ENCODE data around the gene ZFP36. TPM values are rescaled to one million over a fixed set of nuclear protein-coding genes. Genes with fewer than 3 reads are reported as not detected.

The ZFP36 gene
- total and polyA plus RNA-seq, 2 of the 8 experiments (the other 6 are each of a cell fraction or from before 2014, with no cell fraction given) = 4.0 to 10.9 TPM

DNA sequence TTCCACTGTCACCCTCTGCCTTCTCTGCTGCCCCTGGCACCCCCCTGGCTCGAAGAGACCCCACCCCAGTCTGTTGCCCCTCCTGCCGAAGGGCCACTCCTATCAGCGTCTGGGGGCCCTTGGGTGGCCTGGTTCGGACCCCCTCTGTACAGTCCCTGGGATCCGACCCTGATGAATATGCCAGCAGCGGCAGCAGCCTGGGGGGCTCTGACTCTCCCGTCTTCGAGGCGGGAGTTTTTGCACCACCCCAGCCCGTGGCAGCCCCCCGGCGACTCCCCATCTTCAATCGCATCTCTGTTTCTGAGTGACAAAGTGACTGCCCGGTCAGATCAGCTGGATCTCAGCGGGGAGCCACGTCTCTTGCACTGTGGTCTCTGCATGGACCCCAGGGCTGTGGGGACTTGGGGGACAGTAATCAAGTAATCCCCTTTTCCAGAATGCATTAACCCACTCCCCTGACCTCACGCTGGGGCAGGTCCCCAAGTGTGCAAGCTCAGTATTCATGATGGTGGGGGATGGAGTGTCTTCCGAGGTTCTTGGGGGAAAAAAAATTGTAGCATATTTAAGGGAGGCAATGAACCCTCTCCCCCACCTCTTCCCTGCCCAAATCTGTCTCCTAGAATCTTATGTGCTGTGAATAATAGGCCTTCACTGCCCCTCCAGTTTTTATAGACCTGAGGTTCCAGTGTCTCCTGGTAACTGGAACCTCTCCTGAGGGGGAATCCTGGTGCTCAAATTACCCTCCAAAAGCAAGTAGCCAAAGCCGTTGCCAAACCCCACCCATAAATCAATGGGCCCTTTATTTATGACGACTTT is 2.0 kb downstream of the ZFP36 start:
- Histone ChIP-seq H3K23ac (ENCODE audit: insufficient read length) (no peak overlapping the region), H2BK12ac (ENCODE audit: low read depth, low read length) (no peak overlapping the region; the same call in 1 of the 2 replicates), H3K18ac (ENCODE audit: extremely low read depth, low read length) (no peak overlapping the region), H3K4me2 (ENCODE audit: insufficient read depth in 1 of 2, low read depth in 2 of 2, low read length in 2 of 2) (peak overlapping the region; percentile 81 to 84), H4K91ac (replicated peaks; ENCODE audit: insufficient read length, low read length) (no peak overlapping the region), H3K9me3 (ENCODE audit: insufficient read depth in 2 of 2, low read depth in 1 of 2, low read length in 1 of 2) (no peaks in the 10 kb centered on the region), H3K27ac (ENCODE audit: low read depth, low read length) (no peak overlapping the region), H2AFZ (ENCODE audit: low read length) (no peak overlapping the region), H3K56ac (replicated peaks; ENCODE audit: insufficient read length, low read depth, low read length) (no peak overlapping the region), H3K4me3 (ENCODE audit: extremely low read depth in 1 of 4, insufficient read depth in 2 of 4, low read depth in 3 of 4, low read length in 4 of 4) (peak overlapping the region in 2 of 4 experiments; percentile 10 to 97; a peak in 3 of 8 replicates), H3K4ac (replicated peaks; ENCODE audit: insufficient read length, low read depth, low read length) (no peak overlapping the region), H2AK5ac (ENCODE audit: low read depth, low read length) (no peak overlapping the region), H3K4me1 (replicated peaks in 1 of 4; ENCODE audit: control insufficient read depth in 3 of 4, insufficient read depth in 4 of 4, low read length in 3 of 4) (peaks cover 10 to 41% (median 21%) of the 10 kb centered on the region in 4 experiments), H2BK20ac (ENCODE audit: low read length) (no peak overlapping the region), H3K36me3 (ENCODE audit: control insufficient read depth in 2 of 4, insufficient read depth in 4 of 4, low read length in 3 of 4) (peaks cover 0 to 5% (median 0%) of the 10 kb centered on the region in 4 experiments; a peak in 1 of 8 replicates), H2BK120ac (replicated peaks; ENCODE audit: low read depth, low read length) (no peak overlapping the region), H3K9ac (replicated peaks in 1 of 4; ENCODE audit: extremely low read depth in 1 of 4, low read depth in 3 of 4, low read length in 3 of 4) (no peak overlapping the region), H4K8ac (ENCODE audit: extremely low read depth, insufficient read depth, low read length) (no peak overlapping the region), H3K27me3 (replicated peaks in 1 of 4; ENCODE audit: control insufficient read depth in 3 of 4, extremely low read depth in 1 of 4, insufficient read depth in 3 of 4, low read length in 3 of 4) (no peaks in the 10 kb centered on the region), H4K20me1 (replicated peaks in 1 of 2; ENCODE audit: control insufficient read depth in 1 of 2, insufficient read depth in 2 of 2, low read length in 2 of 2) (peaks cover 0 to 5% of the 10 kb centered on the region in 2 experiments), H2BK15ac (ENCODE audit: low read length) (no peak overlapping the region; the same call in 1 of the 2 replicates), H3K23me2 (ENCODE audit: low read depth, low read length) (peaks cover 17% of the 10 kb centered on the region), H4K5ac (ENCODE audit: insufficient read length, low read depth, low read length) (no peak overlapping the region), H3K79me2 (ENCODE audit: control insufficient read depth in 1 of 2, insufficient read depth in 2 of 2, low read length in 2 of 2) (peaks cover 0 to 20% of the 10 kb centered on the region in 2 experiments; a peak in 1 of 4 replicates), H3K79me1 (ENCODE audit: low read depth, low read length) (no peaks in the 10 kb centered on the region), H2BK5ac (ENCODE audit: low read depth, low read length) (no peak overlapping the region), H3K14ac (ENCODE audit: insufficient read length) (no peak overlapping the region)
- peak in 1 of 2 experiments; percentile 49 for DNase-seq (ENCODE audit: low read depth in 1 of 2, low spot score in 2 of 2)
- 82% methylated on average over 18 of the region's 20 CpGs; no CpG with 5 or more reads in 1 of the 2 experiments for WGBS, 2 experiments (ENCODE audit: extremely low coverage in 1 of 2, insufficient coverage in 1 of 2, insufficient read length in 1 of 2, insufficient replicate concordance in 2 of 2, low coverage in 1 of 2, low lambda C conversion rate in 2 of 2, missing lambda C conversion rate in 1 of 2)
- no peak for FAIRE-seq
- POLR2A ChIA-PET (ENCODE audit: partially characterized antibody) = interaction anchor here (1.0 to 14.3 kb wide), 16 partner anchors 8 to 143 kb away, joined by 3 to 234 read pairs (median 4); partner anchors contain the start of genes MED29, PAF1, RPS16 and SUPT5H
- CTCF ChIA-PET (ENCODE audit: partially characterized antibody) = interaction anchor here (0.6 to 3.9 kb wide), 5 partner anchors 8 to 52 kb away, joined by 3 to 38 read pairs (median 4); partner anchors contain the start of gene RPS16
- TF ChIP-seq FOSL1 (IDR thresholded peaks at IDR 0.05; ENCODE audit: insufficient read depth, low read depth, low read length) (no peak), RAD21 (IDR thresholded peaks at IDR 0.05 in 1 of 2, conservative IDR thresholded peaks at IDR 0.05 in 1 of 2; ENCODE audit: low read depth in 2 of 2, low read length in 2 of 2) (no peak), BCL11A (IDR thresholded peaks at IDR 0.05; ENCODE audit: low read depth in 2 of 2, low read length in 2 of 2) (no peak), SIN3A (conservative IDR thresholded peaks at IDR 0.05 in 1 of 2, IDR thresholded peaks at IDR 0.05 in 1 of 2; ENCODE audit: low read depth in 1 of 2, low read length in 2 of 2) (no peak)
- TF ChIP-seq, protein P1, sequence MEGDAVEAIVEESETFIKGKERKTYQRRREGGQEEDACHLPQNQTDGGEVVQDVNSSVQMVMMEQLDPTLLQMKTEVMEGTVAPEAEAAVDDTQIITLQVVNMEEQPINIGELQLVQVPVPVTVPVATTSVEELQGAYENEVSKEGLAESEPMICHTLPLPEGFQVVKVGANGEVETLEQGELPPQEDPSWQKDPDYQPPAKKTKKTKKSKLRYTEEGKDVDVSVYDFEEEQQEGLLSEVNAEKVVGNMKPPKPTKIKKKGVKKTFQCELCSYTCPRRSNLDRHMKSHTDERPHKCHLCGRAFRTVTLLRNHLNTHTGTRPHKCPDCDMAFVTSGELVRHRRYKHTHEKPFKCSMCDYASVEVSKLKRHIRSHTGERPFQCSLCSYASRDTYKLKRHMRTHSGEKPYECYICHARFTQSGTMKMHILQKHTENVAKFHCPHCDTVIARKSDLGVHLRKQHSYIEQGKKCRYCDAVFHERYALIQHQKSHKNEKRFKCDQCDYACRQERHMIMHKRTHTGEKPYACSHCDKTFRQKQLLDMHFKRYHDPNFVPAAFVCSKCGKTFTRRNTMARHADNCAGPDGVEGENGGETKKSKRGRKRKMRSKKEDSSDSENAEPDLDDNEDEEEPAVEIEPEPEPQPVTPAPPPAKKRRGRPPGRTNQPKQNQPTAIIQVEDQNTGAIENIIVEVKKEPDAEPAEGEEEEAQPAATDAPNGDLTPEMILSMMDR (IDR thresholded peaks at IDR 0.05; ENCODE audit: control extremely low read depth in 1 of 3, insufficient read depth in 1 of 3, low read depth in 1 of 3, low read length in 3 of 3) = no peak
- TF ChIP-seq, protein P2, sequence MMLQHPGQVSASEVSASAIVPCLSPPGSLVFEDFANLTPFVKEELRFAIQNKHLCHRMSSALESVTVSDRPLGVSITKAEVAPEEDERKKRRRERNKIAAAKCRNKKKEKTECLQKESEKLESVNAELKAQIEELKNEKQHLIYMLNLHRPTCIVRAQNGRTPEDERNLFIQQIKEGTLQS (IDR thresholded peaks at IDR 0.05; ENCODE audit: insufficient read depth, low read depth, low read length) = no peak

Measured in H1 (cell line).